ES-I3 (cell line): ENCODE results near the gene NCMAP.

Experiments used
- H3K36me3 ChIP-seq: 2 replicates; pipeline ENCODE4 v1.6.1; 2013; ENCODE audit warnings: mild to moderate bottlenecking, low read length, control low read depth, moderate library complexity; ENCODE audit not compliant: insufficient read depth
- H3K4me1 ChIP-seq: 2 replicates; pipeline ENCODE4 v1.6.1; 2013; ENCODE audit warnings: mild to moderate bottlenecking, control low read depth, low read length; ENCODE audit not compliant: insufficient read depth
- H3K9ac ChIP-seq: 2 replicates; pipeline ENCODE4 v1.6.1; 2013; ENCODE audit warnings: low read depth, mild to moderate bottlenecking, low read length, moderate library complexity
- H3K9me3 ChIP-seq: 2 replicates; pipeline ENCODE4 v1.6.1; 2013; ENCODE audit warnings: mild to moderate bottlenecking, low read length, moderate library complexity; ENCODE audit not compliant: control insufficient read depth, insufficient read depth

NCMAP gene

GRCh38 chr1:24572301-24572700 lies 16.4 kb downstream of the NCMAP start:
- Histone ChIP-seq H3K9ac (no peak overlapping the region), H3K4me1 (peaks cover 5% of the 10 kb centered on the region), H3K36me3 (no peaks in the 10 kb centered on the region), H3K9me3 (no peaks in the 10 kb centered on the region)

GRCh38 chr1:24575905-24576587 lies 20.2 kb downstream of the NCMAP start:
- no peaks in the 10 kb centered on the region for H3K9me3 ChIP-seq
- H3K4me1 ChIP-seq, result no peaks in the 10 kb centered on the region
- no peaks in the 10 kb centered on the region for H3K36me3 ChIP-seq
- H3K9ac ChIP-seq, result no peak overlapping the region

GRCh38 chr1:24578846-24579245 lies 23.0 kb downstream of the NCMAP start:
- Histone ChIP-seq H3K36me3 (no peaks in the 10 kb centered on the region), H3K4me1 (no peaks in the 10 kb centered on the region), H3K9me3 (no peaks in the 10 kb centered on the region), H3K9ac (no peak overlapping the region)

- no peaks in the 10 kb centered on the region for H3K36me3 ChIP-seq
- H3K9me3 ChIP-seq, result no peaks in the 10 kb centered on the region
- no peak overlapping the region for H3K9ac ChIP-seq
- H3K4me1 ChIP-seq, result no peaks in the 10 kb centered on the region
These were observed 24.9 kb downstream of the NCMAP start for GRCh38 chr1:24580756-24581155.

- H3K4me1 ChIP-seq, result 0 out of 2 replicates have a peak, but pooled peaks cover 2% of the 10 kb centered on the region
- H3K9me3 ChIP-seq, result no peaks in the 10 kb centered on the region
- no peak overlapping the region for H3K9ac ChIP-seq
- H3K36me3 ChIP-seq, result no peaks in the 10 kb centered on the region
These were observed 28.3 kb downstream of the NCMAP start for GRCh38 chr1:24584171-24584647.

- H3K9ac ChIP-seq, result no peak overlapping the region
- no peaks in the 10 kb centered on the region for H3K36me3 ChIP-seq
- 0 out of 2 replicates have a peak, but pooled peaks cover 2% of the 10 kb centered on the region for H3K4me1 ChIP-seq
- H3K9me3 ChIP-seq, result no peaks in the 10 kb centered on the region
These were observed 30.2 kb downstream of the NCMAP start for GRCh38 chr1:24586119-24586518.

- Histone ChIP-seq H3K9ac (no peak overlapping the region), H3K4me1 (0 out of 2 replicates have a peak, but pooled peaks cover 2% of the 10 kb centered on the region), H3K36me3 (no peaks in the 10 kb centered on the region), H3K9me3 (no peaks in the 10 kb centered on the region)
These were observed 31.3 kb downstream of the NCMAP start for GRCh38 chr1:24586970-24587820.

- Histone ChIP-seq H3K36me3 (no peaks in the 10 kb centered on the region), H3K4me1 (0 out of 2 replicates have a peak, but pooled peaks cover 2% of the 10 kb centered on the region), H3K9me3 (no peaks in the 10 kb centered on the region), H3K9ac (no peak overlapping the region)
These were observed 32.7 kb downstream of the NCMAP start for GRCh38 chr1:24588573-24588972.

GRCh38 chr1:24589200-24589599 lies 33.3 kb downstream of the NCMAP start:
- Histone ChIP-seq H3K9ac (no peak overlapping the region), H3K36me3 (no peaks in the 10 kb centered on the region), H3K4me1 (0 out of 2 replicates have a peak, but pooled peaks cover 2% of the 10 kb centered on the region), H3K9me3 (no peaks in the 10 kb centered on the region)

- Histone ChIP-seq H3K4me1 (0 out of 2 replicates have a peak, but pooled peaks cover 2% of the 10 kb centered on the region), H3K9ac (no peak overlapping the region), H3K9me3 (no peaks in the 10 kb centered on the region), H3K36me3 (no peaks in the 10 kb centered on the region)
These were observed 35.9 kb downstream of the NCMAP start for GRCh38 chr1:24591781-24592180.

GRCh38 chr1:24594328-24594598 lies 38.4 kb downstream of the NCMAP start:
- Histone ChIP-seq H3K4me1 (no peaks in the 10 kb centered on the region), H3K36me3 (no peaks in the 10 kb centered on the region), H3K9ac (no peak overlapping the region), H3K9me3 (no peaks in the 10 kb centered on the region)

- H3K4me1 ChIP-seq, result no peaks in the 10 kb centered on the region
- H3K9me3 ChIP-seq, result no peaks in the 10 kb centered on the region
- no peak overlapping the region for H3K9ac ChIP-seq
- H3K36me3 ChIP-seq, result no peaks in the 10 kb centered on the region
These were observed 40.6 kb downstream of the NCMAP start for GRCh38 chr1:24596401-24596880.

- Histone ChIP-seq H3K9me3 (no peaks in the 10 kb centered on the region), H3K36me3 (no peaks in the 10 kb centered on the region), H3K4me1 (no peaks in the 10 kb centered on the region), H3K9ac (no peak overlapping the region)
These were observed 43.4 kb downstream of the NCMAP start for GRCh38 chr1:24599265-24599664.

- H3K36me3 ChIP-seq, result no peaks in the 10 kb centered on the region
- no peak overlapping the region for H3K9ac ChIP-seq
- no peaks in the 10 kb centered on the region for H3K4me1 ChIP-seq
- H3K9me3 ChIP-seq, result no peaks in the 10 kb centered on the region
These were observed 44.7 kb downstream of the NCMAP start for GRCh38 chr1:24600551-24600950.
